Left kidney (tissue), 8 donors: ENCODE results near the gene ZFP57. TPM values are rescaled to one million over a fixed set of nuclear protein-coding genes. Genes with fewer than 3 reads are reported as not detected.

Source experiments
- DNase-seq: peaks from one replicate; pipeline ENCODE4 v3.0.0-alpha.2; 2013
- long read RNA-seq, 8 donors: transcript quantifications; one replicate each; lab custom pipeline, GENCODE V29; 2026
- polyA plus RNA-seq: library from polyadenylated mRNA; unstranded; fragments of 120-200 nt; gene quantifications from one replicate; pipeline ENCODE4 v1.2.1, GENCODE V29; 2013; ENCODE audit not compliant: insufficient read length

The ZFP57 gene
- polyA plus RNA-seq, result 0.33 TPM
- long read RNA-seq, donor 1, result 0 reads
- long read RNA-seq, donor 2, result 0 reads
- long read RNA-seq, donor 3, result 0 reads
- long read RNA-seq, donor 4, result 0 reads
- long read RNA-seq, donor 5, result 0 reads
- long read RNA-seq, donor 6, result 0 reads
- long read RNA-seq, donor 7, result 0 reads
- long read RNA-seq, donor 8, result 0 reads

DNA sequence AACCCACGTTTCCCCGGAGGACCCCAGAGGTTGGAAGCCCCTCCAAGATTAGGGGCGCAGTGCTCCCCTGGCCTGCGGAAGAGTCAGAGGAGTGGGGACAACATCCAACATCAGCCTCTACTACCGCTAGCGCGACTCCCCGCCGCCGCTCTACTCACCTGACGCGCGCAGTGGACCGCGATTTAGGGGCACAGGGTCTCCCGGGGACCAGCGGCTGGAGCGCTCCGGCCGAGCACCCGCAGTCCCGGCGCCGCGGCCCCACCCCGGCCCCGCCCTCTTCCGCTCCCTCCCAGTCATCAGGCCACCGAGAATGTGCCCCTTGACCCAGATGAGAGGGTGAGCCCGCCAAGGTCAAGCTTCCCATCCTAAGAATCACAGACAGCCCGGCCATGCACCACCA, at the start of gene ZFP57:
TSS of gene ZFP57 (minus strand) at position 249 of the 400 bp plus-strand sequence. CDS start 4,149 bp downstream, outside the sequence.
- DNase-seq, result no peak

DNA sequence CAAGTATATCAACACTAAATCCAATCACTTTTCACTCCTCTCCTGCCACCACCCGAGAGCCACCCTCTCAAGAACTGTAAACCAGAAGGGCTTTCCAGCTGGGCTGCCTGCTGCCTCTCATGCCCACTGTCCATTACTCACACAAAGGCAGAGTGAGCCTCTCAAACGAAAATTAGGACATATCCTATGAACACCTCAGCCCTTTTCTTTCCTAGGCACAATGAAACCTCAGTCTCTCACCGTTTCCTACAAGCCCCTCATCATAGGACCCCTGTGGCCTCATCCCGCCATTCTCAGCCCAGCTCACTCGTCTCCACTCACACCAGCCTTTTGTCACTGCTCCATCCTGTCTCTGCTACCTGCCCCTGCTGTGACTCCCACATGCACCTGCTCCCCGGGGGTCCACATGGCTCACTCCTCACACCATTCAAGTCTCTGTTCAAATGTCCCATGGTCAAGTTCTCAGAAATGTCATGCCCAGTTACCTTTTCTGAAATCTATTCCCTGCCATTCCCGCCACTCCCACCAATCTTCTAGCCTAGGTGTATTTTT, 49.7 kb upstream of the ZFP57 start:
- DNase-seq, result no peak

DNA sequence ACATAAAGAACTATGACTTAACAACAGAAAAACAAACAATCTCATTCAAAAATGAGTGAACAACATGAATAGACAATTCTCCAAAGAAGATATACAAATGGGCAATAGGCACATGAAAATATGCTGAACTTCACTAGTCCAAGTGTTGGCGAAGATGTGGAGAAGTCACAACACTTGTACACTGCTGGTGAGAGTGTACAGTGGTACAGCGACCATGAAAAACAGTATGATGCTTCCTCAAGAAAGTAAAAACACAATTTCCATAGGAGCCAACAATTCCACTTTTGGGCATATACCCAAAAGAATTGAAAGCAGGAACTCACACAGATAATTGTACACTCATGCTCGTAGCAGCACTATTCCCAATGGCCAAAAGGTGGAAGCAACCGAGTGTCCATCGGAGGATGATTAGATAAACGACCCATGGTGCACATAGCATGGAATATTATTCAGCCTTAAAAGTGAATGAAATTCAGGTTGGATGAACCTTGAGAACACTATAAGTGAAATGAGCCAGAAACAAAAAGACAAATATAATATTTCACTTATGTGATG, 48.9 kb upstream of the ZFP57 start:
- DNase-seq, result no peak

DNA sequence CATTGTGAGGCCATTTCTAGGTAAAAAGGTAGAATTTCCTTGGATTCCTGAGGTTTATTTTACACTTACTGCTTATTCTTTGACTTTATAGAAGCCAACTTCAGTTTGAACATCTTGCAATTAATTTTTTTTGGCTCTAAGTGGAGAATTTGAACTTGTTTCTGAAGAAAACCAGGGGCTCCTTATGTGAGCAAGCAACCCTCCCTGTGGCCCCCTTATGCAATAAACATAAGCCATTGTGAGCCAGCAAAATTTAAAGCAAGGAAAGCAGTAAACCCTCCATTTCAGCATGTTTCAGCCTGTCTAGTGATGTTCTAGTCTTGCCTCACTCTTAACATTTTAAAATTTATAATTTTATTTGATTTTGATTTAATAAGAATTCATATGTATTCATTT, 47.9 kb upstream of the ZFP57 start:
- no peak for DNase-seq

DNA sequence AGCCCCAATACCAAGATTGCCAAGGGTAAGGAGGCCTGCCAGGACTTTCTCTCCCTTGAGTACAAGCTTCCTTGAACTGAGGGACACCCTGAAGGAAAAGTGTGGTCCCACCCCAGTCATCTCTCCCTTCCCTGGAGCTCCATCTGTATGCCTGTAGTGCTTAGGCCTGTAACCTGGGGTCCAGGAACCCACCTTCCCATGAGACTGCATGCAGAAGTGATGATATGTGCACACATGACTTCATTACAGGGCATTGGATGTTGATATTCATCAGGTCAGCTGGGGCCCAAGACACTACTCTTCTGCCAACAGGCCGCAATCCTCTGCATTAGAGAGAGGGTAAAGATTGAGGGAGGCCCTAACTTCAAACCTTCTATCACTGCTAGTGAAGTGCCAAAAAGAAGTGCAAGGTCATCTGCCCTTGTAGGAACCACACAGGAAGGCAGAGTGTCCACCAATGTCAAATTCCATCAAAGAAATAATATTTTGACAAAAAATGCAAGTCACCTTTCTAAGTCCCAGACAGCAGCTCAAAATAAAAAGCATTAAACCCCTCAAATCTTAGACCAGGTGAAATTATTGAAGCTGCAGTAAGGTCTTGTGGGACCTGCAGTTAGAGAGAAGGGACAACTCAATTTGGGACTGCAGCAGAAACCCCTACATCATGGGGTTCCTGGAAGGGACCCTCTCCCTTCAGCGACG, 47.4 kb upstream of the ZFP57 start:
- DNase-seq, result no peak

DNA sequence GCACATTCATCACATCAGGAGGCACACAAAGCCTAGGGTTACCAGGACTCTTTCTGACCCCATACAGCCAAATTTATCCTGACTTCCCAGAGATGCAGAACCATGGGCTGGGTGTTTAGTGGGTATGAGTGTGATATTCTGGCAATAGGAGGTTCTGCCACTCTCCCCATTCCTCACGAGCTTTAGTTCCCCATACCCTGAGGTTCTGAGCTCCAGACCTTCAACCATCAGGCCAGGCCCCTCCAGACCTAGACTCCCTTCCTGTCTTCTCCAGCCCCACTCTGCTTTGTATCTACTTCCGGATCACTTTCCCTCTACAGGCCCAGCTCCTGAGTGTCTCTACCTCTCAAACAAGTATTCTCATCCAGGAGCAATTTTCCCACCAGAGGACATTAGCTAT, 46.7 kb upstream of the ZFP57 start:
- DNase-seq, result no peak

DNA sequence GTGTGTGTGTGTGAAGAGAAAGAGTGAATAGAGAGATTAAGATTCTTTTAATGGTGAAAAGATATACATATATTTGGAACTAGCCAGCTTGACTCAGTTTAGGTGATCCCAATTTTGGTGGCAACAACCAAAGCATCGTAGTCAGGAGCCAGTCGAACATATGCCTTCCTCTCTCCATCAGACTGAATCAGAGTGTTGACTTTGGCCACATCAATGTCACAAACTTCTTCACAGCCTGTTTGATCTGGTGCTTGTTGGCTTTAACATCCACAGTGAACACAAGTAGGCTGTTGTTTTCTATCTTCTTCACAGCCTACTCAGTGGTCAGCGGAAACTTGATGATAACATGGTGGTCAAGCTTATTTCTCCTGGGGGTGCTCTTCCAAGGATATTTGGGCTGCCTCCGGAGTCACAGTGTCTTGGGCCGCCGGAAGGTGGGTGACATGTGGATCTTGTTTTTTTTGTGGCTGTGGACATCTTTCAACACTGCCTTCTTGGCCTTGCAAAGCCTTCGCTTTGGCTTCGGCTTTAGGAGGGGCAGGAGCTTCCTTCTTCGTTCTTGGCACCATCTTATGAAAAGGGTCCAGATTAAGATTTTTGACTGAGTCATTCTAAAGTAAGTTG, 45.7 kb upstream of the ZFP57 start:
- no peak for DNase-seq

DNA sequence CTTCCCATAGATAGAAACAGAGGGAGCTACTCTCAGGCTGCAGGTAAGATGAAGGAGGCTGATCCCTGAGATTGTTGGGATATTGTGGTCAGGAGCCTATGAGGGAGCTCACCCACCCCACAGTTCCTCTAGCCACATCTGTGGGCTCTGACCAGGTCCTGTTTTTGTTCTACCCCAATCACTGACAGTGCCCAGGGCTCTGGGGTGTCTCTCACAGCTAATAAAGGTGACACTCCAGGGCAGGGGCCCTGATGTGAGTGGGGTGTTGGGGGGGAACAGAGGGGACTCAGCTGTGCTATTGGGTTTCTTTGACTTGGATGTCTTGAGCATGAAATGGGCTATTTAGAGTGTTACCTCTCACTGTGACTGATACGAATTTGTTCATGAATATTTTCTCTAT, 45.0 kb upstream of the ZFP57 start:
- no peak for DNase-seq

DNA sequence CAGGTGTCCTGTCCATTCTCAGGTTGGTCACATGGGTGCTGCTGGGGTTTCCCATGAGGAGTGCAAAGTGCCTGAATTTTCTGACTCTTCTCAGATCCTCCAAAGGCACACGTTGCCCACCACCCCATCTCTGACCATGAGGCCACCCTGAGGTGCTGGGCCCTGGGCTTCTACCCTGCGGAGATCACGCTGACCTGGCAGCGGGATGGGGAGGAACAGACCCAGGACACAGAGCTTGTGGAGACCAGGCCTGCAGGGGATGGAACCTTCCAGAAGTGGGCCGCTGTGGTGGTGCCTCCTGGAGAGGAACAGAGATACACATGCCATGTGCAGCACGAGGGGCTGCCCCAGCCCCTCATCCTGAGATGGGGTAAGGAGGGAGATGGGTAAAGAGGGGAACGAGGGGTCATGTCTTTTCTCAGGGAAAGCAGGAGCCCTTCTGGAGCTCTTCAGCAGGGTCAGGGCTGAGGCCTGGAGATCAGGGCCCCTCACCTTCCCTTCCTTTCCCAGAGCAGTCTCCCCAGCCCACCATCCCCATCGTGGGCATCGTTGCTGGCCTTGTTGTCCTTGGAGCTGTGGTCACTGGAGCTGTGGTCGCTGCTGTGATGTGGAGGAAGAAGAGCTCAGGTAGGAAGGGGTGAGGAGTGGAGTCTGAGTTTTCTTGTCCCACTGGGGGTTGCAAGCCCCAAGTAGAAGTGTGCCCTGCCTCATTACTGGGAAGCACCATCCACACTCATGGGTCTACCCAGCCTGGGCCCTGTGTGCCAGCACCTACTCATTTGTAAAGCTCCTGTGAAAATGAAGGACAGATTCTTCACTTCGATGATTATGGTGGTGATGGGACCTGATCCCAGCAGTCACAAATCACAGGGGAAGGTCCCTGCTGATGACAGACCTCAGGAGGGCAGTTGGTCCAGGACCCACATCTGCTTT, 44.3 kb upstream of the ZFP57 start:
- DNase-seq, result no peak

DNA sequence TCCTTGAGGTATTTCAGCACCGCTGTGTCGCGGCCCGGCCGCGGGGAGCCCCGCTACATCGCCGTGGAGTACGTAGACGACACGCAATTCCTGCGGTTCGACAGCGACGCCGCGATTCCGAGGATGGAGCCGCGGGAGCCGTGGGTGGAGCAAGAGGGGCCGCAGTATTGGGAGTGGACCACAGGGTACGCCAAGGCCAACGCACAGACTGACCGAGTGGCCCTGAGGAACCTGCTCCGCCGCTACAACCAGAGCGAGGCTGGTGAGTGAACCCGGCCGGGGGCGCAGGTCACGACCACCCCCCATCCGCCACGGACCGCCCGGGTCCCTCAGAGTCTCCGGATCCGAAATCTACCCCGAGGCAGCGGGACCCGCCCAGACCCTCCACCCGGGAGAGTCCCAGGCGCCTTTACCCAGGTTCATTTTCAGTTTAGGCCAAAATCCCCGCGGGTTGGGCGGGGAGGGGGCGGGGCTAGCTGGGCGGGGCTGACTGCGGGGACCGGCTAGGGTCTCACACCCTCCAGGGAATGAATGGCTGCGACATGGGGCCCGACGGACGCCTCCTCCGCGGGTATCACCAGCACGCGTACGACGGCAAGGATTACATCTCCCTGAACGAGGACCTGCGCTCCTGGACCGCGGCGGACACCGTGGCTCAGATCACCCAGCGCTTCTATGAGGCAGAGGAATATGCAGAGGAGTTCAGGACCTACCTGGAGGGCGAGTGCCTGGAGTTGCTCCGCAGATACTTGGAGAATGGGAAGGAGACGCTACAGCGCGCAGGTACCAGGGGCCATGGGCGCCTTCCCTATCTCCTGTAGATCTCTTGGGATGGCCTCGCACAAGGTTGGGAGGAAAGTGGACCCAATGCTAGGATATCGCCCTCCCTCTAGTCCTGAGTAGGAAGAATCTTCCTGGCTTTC, 43.0 kb upstream of the ZFP57 start:
- no peak for DNase-seq

DNA sequence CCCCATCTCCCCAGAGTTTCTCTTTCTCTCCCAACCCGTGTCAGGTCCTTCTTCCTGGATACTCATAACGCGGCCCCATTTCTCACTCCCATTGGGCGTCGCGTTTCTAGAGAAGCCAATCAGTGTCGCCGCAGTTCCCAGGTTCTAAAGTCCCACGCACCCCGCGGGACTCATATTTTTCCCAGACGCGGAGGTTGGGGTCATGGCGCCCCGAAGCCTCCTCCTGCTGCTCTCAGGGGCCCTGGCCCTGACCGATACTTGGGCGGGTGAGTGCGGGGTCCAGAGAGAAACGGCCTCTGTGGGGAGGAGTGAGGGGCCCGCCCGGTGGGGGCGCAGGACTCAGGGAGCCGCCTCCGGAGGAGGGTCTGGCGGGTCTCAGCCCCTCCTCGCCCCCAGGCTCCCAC, 42.3 kb upstream of the ZFP57 start, which contains the start of gene HLA-F:
TSS of gene HLA-F (plus strand) at position 173 of the 404 bp plus-strand sequence. CDS start at position 203, 30 bp downstream.
- DNase-seq, result peak; percentile 55

DNA sequence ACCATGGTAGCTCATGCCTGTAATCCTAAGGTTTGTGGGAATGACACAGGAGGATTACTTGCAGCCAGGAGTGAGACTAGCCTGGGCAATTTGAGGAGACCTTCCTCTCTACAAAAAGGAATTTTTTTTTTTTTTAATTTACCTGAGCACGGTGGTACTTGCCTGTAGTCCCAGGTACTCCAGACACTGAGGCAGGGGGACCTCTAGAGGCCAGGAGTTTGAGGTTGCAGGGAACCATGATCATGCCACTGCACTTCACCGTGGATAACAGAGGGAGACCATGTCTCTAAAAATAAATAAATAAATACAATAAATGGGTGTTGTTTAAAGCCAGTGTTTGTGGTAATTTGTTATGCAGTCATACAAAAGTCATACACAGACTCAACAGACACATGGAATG, 39.9 kb upstream of the ZFP57 start:
- DNase-seq, result no peak

DNA sequence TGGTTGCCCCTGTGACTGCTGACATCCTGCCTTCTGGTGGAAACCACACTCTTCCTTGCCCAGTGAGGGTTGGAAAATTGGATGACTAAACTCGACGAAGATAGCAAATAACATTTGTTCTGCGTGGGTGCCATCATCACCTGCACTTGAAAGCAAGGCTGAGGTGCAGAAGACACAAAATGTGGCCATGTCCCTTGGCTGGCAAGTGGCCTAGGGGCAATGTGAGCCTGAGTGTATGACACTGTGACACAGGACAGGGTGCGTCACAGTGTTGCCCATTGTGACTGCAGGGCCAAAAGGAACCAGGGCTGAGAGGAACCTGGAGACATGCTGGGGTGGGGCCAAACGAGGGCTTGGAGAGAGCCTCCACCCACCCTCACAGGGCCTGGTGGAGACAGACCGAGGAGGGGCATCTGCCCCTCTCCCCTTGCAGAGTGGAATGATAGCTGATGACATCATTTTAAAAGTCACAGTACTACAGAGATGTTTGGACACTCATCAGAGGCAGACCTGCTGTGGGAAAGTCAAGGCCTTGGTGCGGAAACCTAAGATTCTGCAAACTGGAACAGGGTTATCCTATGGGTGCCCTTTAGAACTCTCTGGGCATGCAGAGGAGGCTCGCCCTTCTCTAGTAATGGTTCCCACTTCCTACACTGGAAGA, 29.5 kb upstream of the ZFP57 start:
- DNase-seq, result no peak

DNA sequence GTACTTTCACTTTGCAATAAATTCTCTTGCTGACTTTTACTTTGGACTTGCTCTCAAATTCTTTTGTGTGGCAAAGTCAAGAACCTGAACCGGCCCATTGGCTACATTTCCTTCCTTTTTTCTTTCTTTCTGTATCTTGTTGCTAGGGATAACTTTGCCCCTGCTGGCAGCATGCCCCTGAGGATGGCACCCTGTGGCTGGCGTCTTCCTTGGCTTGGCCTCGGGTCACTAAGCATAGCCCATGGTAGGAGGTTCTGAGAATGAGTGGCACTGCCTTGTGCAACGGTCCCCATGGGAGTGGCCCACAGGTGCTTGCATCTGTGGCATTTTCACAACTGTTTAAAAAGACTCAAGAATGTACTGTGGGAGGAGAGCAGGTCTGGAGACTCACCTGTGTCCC, 28.2 kb upstream of the ZFP57 start:
- no peak for DNase-seq

DNA sequence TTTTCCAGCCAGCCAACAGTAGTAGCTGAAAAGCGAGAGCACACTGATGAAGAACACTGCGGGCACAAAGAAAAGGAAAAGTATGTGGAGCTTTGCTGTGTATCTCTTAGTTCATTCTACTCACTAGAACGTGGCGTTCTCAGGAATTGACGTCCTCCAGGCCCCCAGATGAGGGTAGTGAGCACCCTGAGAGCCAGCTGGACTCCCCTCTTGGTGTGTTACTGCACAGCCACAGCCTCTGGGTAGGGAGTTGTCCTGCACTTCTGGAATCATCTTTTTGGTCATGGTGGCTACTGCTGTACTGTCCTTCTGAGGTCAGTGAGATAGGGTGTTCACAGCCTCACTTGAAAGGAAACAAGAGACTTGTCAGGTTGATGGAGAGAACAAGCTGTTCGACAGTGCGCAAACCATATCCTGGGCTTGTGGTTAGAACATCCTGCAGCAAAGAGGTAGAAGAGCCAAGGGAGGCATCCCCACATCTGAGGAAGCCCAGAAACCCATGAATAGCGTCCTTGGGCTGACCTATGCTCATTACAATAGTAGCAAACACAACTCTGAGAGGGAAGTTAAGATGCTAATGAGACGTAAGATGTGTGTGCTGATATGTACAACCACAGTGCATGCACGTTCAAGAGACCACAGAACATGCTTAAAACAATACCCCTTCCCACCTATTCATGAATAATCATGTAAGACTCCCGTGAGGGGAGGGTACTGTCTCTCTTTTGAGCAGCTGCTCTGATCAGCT, 27.7 kb upstream of the ZFP57 start:
- DNase-seq, result no peak

DNA sequence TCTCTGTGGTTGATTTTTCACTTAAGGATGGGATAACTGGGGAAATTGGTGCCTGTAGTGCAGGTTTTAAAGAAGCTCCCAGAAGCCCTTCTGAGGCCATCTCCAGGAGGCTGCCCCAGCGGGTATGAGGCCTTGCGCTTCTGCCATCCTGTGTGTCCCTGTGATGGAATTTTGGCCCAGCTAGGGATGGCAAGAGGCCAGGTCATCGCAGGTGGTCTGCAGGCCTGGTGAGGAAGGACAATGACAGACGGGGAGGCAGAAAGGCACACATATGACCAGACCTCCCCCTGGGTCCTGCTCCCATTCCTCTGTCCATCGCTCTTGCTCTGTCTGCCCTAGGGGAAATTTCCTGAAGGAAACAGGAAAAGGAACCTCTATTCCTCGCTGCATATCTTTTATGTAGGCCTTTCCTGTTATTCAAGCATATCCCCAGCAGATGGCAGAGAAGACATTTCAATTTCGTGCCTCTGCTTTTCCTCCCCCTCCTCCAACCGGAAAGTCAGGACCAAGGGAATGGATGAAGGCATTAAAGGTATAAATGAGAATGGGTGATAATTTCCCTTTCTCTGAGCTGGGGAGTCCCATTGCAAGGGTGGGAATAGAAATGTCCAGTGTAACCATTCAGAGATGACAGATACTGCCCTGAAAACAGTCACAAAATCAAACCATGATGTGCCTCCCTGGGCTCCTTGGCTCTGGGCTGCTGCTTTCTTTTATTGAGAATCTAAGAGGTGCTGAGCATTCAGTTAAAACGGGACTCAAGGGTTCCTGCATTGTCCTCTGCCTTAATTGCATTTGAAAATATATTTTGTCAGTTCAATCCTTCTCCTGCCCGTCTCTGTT, 24.7 kb upstream of the ZFP57 start:
- DNase-seq, result peak; percentile 43

DNA sequence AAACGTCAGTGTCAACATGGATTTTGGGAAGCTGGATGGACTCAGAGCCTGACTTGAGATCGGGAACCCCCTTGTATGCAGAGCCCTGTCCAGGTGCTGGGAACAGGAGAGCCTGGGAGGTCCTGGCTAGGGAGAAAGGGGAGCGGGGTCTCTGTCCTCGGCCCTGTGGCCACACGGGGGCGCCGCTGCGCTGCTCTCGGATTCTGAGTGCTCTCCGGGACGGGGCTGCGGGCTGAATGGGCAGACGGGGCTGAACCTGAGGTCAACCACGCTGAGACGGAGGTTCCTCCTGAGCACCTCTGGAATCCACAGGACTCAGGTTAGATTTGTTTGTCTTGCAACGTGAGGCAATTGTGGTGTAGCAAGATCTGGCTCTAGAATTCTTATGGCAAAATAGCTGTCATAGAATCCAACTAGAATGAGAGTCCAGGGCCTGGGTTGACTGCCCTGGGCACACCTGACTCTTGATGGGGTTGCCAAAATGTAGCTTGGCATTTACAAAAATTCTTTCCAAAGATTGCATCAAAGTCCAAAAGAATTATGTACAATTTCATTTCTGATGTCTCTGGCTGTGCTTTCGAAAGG, 21.7 kb upstream of the ZFP57 start:
- DNase-seq, result no peak
